Left ventricle myocardium inferior (tissue), 1 donor: ENCODE data around the gene RAD17. TPM values are rescaled to one million over a fixed set of nuclear protein-coding genes. Genes with fewer than 3 reads are reported as not detected.
"Not testable (repeated sequence)": the region's sequence is repeated elsewhere in the genome, so short reads cannot be mapped to it uniquely, and the experiment has no call there.

Experiments used
- DNase-seq: peaks from one replicate; pipeline ENCODE4 v3.0.0-alpha.2; 2020
- H3K27ac ChIP-seq: fragments of 200-600 bp; replicated peaks from 2 replicates; pipeline ENCODE4 v1.8.0; 2021
- H3K27me3 ChIP-seq: fragments of 200-600 bp; 2 replicates; pipeline ENCODE4 v1.8.0; 2021; ENCODE audit warnings: low read depth
- H3K36me3 ChIP-seq: fragments of 200-600 bp; 2 replicates; pipeline ENCODE4 v1.8.0; 2021
- H3K4me1 ChIP-seq: fragments of 200-600 bp; 2 replicates; pipeline ENCODE4 v1.8.0; 2021
- H3K4me3 ChIP-seq: fragments of 200-600 bp; 2 replicates; pipeline ENCODE4 v1.8.0; 2021; ENCODE audit warnings: mild to moderate bottlenecking, moderate library complexity
- H3K9me3 ChIP-seq: fragments of 200-600 bp; replicated peaks from 2 replicates; pipeline ENCODE4 v1.8.0; 2021
- intact Hi-C: fragments of 100-400 bp; cut with micrococcal nuclease; formaldehyde crosslinking; loops from one replicate; pipeline ENCODE4 v1.11.0; 2022
- total RNA-seq: library from RNA; stranded (reverse); fragmentation: NEBNext Ultra II Directional; extraction: Animal tissue kit (Norgen Biotek cat#: 25700); gene quantifications from one replicate; pipeline ENCODE4 v1.2.1, GENCODE V29; 2021
- TF ChIP-seq, protein P1 (sequence below): fragments of 200-600 bp; IDR thresholded peaks from 2 replicates; pipeline ENCODE4 v1.8.0; 2021; ENCODE audit warnings: antibody characterized with exemption, mild to moderate bottlenecking, borderline replicate concordance
- donor health status: DM: no; HTN: yes; CAD: no; lungs with severe emphysema.

Gene RAD17
- total RNA-seq, 1 donor from 2014 or later, result 19.4 TPM

DNA sequence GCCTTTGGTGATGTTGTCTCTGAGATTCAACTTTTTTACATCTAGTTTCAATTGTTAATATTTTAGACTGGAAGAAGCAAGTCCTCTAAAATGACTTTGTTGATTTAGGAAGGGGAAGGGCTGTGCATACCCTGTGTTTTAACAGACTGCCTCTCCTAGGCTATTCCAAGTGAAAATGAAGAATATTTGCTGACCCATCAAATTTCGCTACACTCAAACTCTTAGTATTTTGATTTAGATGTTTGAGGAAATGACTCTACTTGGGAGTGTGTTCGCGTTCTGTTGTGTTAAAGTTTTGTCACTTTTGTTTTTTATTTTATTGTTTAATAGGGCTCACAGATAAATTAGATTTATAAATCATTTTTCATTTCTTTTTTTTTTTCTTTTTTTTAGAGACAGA, 48.9 kb downstream of the RAD17 start:
- Histone ChIP-seq H3K4me1 (peaks cover 12% of the 10 kb centered on the region), H3K27ac (no peak overlapping the region), H3K27me3 (no peaks in the 10 kb centered on the region), H3K36me3 (peaks cover 18% of the 10 kb centered on the region), H3K4me3 (no peak overlapping the region), H3K9me3 (no peaks in the 10 kb centered on the region)
- TF ChIP-seq, protein P1, sequence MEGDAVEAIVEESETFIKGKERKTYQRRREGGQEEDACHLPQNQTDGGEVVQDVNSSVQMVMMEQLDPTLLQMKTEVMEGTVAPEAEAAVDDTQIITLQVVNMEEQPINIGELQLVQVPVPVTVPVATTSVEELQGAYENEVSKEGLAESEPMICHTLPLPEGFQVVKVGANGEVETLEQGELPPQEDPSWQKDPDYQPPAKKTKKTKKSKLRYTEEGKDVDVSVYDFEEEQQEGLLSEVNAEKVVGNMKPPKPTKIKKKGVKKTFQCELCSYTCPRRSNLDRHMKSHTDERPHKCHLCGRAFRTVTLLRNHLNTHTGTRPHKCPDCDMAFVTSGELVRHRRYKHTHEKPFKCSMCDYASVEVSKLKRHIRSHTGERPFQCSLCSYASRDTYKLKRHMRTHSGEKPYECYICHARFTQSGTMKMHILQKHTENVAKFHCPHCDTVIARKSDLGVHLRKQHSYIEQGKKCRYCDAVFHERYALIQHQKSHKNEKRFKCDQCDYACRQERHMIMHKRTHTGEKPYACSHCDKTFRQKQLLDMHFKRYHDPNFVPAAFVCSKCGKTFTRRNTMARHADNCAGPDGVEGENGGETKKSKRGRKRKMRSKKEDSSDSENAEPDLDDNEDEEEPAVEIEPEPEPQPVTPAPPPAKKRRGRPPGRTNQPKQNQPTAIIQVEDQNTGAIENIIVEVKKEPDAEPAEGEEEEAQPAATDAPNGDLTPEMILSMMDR, result no peak
- intact Hi-C loops, result no loop called here
- no peak for DNase-seq

DNA sequence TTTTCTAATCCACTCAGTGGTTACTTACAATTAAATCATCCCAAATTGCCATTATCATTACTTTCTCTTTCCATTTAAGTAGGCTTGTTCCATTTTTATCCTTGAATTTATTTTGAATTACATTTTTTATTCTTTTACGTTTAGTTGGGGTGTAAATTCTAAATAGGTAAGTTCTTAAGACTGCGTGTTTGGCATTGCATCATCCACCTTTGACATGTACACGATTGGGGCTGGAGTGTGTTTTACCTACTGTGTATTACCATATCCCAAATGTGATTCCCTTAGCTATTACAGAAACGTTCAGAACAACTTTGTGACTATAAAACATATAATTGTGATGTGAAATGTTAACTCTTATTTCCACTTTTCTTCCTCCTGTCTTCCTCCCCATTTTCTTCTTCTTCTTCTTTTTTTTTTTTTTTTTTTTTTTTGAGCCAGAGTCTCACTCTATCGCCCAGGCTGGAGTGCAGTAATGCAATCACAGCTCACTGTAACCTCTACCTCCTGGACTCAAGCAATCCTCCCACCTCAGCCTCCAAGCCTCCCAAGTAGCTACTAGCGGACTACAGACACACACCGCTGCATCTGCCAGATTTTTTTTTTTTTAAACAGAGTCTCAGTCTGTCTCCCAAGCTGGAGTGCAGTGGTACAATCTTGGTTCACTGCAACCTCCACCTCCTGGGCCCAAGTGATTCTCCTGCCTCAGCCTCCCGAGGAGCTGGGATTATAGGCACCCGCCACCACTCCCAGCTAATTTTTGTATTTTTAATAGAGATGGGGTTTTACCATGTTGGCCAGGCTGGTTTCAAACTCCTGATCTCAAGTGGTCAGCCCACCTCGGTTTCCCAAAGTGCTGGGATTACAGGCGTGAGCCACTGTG, 62.0 kb downstream of the RAD17 start:
- Histone ChIP-seq H3K4me1 (no peaks in the 10 kb centered on the region), H3K4me3 (no peak overlapping the region), H3K36me3 (no peaks in the 10 kb centered on the region), H3K27ac (no peak overlapping the region), H3K9me3 (no peaks in the 10 kb centered on the region), H3K27me3 (no peaks in the 10 kb centered on the region)
- TF ChIP-seq, protein P1, result no peak
- intact Hi-C loops, result no loop called here
- DNase-seq, result no peak

DNA sequence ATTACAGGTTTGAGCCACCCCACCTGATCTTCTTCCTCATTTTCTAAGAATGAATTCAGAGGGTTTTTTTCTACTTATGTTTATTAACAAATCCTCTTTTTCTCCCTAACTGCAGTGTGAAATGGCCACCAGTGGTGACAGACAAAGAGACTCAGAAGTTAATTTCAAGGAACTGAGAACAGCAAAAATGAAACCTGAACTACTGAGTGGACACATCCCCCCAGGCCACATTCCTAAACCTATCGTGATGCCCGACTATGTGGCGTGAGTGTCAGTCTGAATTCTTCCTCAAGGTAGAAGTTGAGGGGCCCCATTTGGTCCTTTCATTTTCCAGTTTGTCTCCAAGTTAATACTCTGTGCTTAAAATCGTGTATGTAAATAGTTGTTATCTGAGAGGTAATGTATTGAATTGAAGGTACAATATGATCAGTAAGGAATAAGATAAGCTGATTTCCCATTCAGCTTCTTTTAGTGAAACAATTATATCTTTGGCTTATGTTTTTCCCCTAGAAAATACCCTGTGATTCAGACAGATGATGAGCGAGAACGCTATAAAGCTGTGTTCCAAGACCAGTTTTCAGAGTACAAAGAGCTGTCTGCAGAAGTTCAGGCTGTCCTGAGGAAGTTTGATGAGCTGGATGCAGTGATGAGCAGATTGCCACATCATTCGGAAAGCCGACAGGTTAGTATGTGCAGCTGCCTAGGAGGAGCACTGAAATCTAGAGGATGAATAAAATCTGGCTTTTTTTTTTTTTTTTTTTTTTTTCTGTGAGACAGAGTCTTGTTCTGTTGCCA, 63.0 kb downstream of the RAD17 start:
- TF ChIP-seq, protein P1, result no peak
- Histone ChIP-seq H3K27me3 (no peaks in the 10 kb centered on the region), H3K4me3 (no peak overlapping the region), H3K9me3 (no peaks in the 10 kb centered on the region), H3K27ac (no peak overlapping the region), H3K4me1 (no peaks in the 10 kb centered on the region), H3K36me3 (no peaks in the 10 kb centered on the region)
- intact Hi-C loops, result no loop called here
- no peak for DNase-seq

DNA sequence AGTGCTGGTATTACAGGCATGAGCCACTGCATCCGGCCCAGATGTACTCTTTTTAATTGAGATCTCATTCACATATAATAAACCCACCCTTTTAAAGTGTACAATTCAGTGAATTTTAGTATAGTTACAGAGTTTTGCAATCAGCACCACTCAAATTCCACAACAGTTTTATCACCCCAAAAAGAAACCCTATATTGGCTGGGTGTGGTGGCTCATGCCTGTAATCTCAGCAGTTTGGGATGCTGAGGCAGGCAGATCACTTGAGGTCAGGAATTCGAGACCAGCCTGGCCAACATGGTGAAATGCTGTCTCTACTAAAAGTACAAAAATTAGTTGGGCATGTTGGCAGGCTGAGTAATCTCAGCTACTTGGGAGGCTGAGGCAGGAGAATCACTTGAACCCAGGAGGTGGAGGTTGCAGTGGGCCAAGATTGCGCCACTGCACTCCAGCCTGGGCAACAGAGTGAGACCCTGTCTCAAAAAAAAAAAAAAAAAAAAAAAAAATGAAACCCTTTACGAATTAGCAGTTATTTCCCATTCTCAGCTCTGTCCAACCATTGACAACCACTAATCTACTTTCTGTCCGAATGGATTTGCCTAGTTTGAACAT, 65.8 kb downstream of the RAD17 start:
- H3K27me3 ChIP-seq, H3K36me3 ChIP-seq, H3K4me1 ChIP-seq, H3K27ac ChIP-seq, DNase-seq, H3K9me3 ChIP-seq, H3K4me3 ChIP-seq, intact Hi-C loops: not testable (repeated sequence)

DNA sequence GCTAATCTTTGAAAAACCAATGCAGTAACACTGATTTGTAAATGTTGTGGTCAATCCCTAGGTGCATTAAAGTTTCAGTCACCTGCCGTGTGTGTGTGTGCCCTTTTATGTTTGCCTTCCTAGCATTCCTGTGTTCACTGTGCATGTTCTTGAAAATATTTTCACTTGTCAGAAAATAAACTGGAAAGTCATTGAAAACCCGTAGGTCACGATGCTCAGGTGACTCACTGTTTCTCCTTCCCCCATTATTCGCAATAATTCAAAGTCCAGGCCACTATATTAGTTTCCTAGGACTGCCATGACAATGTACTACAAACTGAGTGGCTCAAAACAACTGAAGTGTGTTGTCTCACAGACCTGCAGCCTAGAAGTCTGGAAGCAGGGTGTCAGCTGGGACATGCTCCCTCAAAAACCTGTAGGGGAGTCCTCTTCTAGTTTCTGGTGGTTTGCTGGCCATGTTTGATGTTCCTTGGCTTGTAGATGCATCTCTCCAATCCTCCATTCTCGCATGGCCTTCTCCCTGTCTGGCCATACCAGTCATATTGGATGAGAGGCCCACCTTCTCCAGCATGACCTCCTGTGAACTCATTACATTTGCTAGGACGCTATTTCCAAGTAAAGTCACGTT, 74.6 kb downstream of the RAD17 start:
- no peak overlapping the region for H3K4me3 ChIP-seq
- intact Hi-C loops, result no loop called here
- DNase-seq, result no peak
- TF ChIP-seq, protein P1, result no peak
- H3K36me3 ChIP-seq, result no peaks in the 10 kb centered on the region
- no peaks in the 10 kb centered on the region for H3K27me3 ChIP-seq
- no peaks in the 10 kb centered on the region for H3K9me3 ChIP-seq
- H3K4me1 ChIP-seq, result no peaks in the 10 kb centered on the region
- H3K27ac ChIP-seq, result no peak overlapping the region
